Mononuclear cell (primary cell): ENCODE measurements around the gene TMEM186. TPM values are rescaled to one million over a fixed set of nuclear protein-coding genes. Genes with fewer than 3 reads are reported as not detected.
"Not testable (repeated sequence)": the region's sequence is repeated elsewhere in the genome, so short reads cannot be mapped to it uniquely, and the experiment has no call there.

ENCODE experiments used
- H3K27me3 ChIP-seq: 2 replicates; pipeline ENCODE4 v1.6.0; 2011; ENCODE audit warnings: low read length, control low read depth; ENCODE audit not compliant: insufficient read depth
- H3K4me1 ChIP-seq: 2 replicates; pipeline ENCODE4 v1.5.1; 2011; ENCODE audit warnings: mild to moderate bottlenecking, low read length, control low read depth; ENCODE audit not compliant: insufficient read depth
- H3K4me3 ChIP-seq: 2 replicates; pipeline ENCODE4 v1.5.1; 2011; ENCODE audit warnings: mild to moderate bottlenecking, low read length, moderate library complexity
- H3K9me3 ChIP-seq: 2 replicates; pipeline ENCODE4 v1.5.1; 2011; ENCODE audit warnings: low read depth, mild to moderate bottlenecking, control low read depth, low read length
- total RNA-seq: library from RNA; depleted of rRNA; stranded (reverse); fragments of >200 nt; gene quantifications from one replicate; pipeline ENCODE4 v1.2.3, GENCODE V29; 2012

TMEM186 gene
- total RNA-seq, 1 donor: 1.3 TPM

- H3K4me3 ChIP-seq: no peak overlapping the region
- H3K9me3 ChIP-seq: no peaks in the 10 kb centered on the region
- peaks cover 6% of the 10 kb centered on the region for H3K4me1 ChIP-seq
- H3K27me3 ChIP-seq: no peaks in the 10 kb centered on the region
Observed at GRCh38 chr16:8819411-8820034, 22.1 kb upstream of the TMEM186 start.

- peaks cover 6% of the 10 kb centered on the region for H3K4me1 ChIP-seq
- no peaks in the 10 kb centered on the region for H3K27me3 ChIP-seq
- no peaks in the 10 kb centered on the region for H3K9me3 ChIP-seq
- H3K4me3 ChIP-seq: no peak overlapping the region
Observed at GRCh38 chr16:8818504-8819270, 21.2 kb upstream of the TMEM186 start.

- Histone ChIP-seq H3K4me3 (no peak overlapping the region), H3K9me3 (no peaks in the 10 kb centered on the region), H3K4me1 (peaks cover 6% of the 10 kb centered on the region), H3K27me3 (no peaks in the 10 kb centered on the region)
Observed at GRCh38 chr16:8816967-8817655, 19.7 kb upstream of the TMEM186 start.

- no peaks in the 10 kb centered on the region for H3K27me3 ChIP-seq
- H3K9me3 ChIP-seq: no peaks in the 10 kb centered on the region
- H3K4me1 ChIP-seq: peaks cover 6% of the 10 kb centered on the region
- no peak overlapping the region for H3K4me3 ChIP-seq
Observed at GRCh38 chr16:8814095-8814806, 16.8 kb upstream of the TMEM186 start.

GRCh38 chr16:8812162-8812843 lies 14.9 kb upstream of the TMEM186 start:
- no peak overlapping the region for H3K4me3 ChIP-seq
- peaks cover 6% of the 10 kb centered on the region for H3K4me1 ChIP-seq
- no peaks in the 10 kb centered on the region for H3K9me3 ChIP-seq
- H3K27me3 ChIP-seq: no peaks in the 10 kb centered on the region

- H3K27me3 ChIP-seq: no peaks in the 10 kb centered on the region
- no peaks in the 10 kb centered on the region for H3K4me1 ChIP-seq
- no peaks in the 10 kb centered on the region for H3K9me3 ChIP-seq
- no peak overlapping the region for H3K4me3 ChIP-seq
Observed at GRCh38 chr16:8808613-8809353, 11.3 kb upstream of the TMEM186 start.

GRCh38 chr16:8808009-8808408 lies 10.6 kb upstream of the TMEM186 start:
- no peaks in the 10 kb centered on the region for H3K27me3 ChIP-seq
- no peaks in the 10 kb centered on the region for H3K4me1 ChIP-seq
- no peaks in the 10 kb centered on the region for H3K9me3 ChIP-seq
- H3K4me3 ChIP-seq: no peak overlapping the region

GRCh38 chr16:8807189-8807588 lies 9.8 kb upstream of the TMEM186 start:
- Histone ChIP-seq H3K27me3 (no peaks in the 10 kb centered on the region), H3K4me3 (no peak overlapping the region), H3K4me1 (no peaks in the 10 kb centered on the region), H3K9me3 (no peaks in the 10 kb centered on the region)

- Histone ChIP-seq H3K4me1 (no peaks in the 10 kb centered on the region), H3K9me3 (no peaks in the 10 kb centered on the region), H3K27me3 (no peaks in the 10 kb centered on the region), H3K4me3 (no peak overlapping the region)
Observed at GRCh38 chr16:8806272-8806983, 9.0 kb upstream of the TMEM186 start.

- Histone ChIP-seq H3K4me1 (peaks cover 9% of the 10 kb centered on the region), H3K4me3 (no peak overlapping the region), H3K27me3 (no peaks in the 10 kb centered on the region), H3K9me3 (no peaks in the 10 kb centered on the region)
Observed at GRCh38 chr16:8804313-8804712, 6.9 kb upstream of the TMEM186 start.

- H3K4me3 ChIP-seq, H3K9me3 ChIP-seq, H3K27me3 ChIP-seq: not testable (repeated sequence)
- peaks cover 14% of the 10 kb centered on the region for H3K4me1 ChIP-seq
Observed at GRCh38 chr16:8803733-8804132, 6.3 kb upstream of the TMEM186 start.

- H3K4me3 ChIP-seq: no peak overlapping the region
- no peaks in the 10 kb centered on the region for H3K27me3 ChIP-seq
- H3K9me3 ChIP-seq: no peaks in the 10 kb centered on the region
- H3K4me1 ChIP-seq: peaks cover 30% of the 10 kb centered on the region
Observed at GRCh38 chr16:8801701-8802100, 4.3 kb upstream of the TMEM186 start.

GRCh38 chr16:8798535-8799157 lies 1.2 kb upstream of the TMEM186 start:
- Histone ChIP-seq H3K4me1 (peaks cover 39% of the 10 kb centered on the region), H3K27me3 (no peaks in the 10 kb centered on the region), H3K9me3 (no peaks in the 10 kb centered on the region), H3K4me3 (peak overlapping the region; percentile 76)
